ENCODE results near the gene TOP3B. TPM values are rescaled to one million over a fixed set of nuclear protein-coding genes. Genes with fewer than 3 reads are reported as not detected.

TOP3B gene
- total RNA-seq, 6 experiments from 2014 or later: 13.8 to 17.1 (median 15.2) TPM

DNA sequence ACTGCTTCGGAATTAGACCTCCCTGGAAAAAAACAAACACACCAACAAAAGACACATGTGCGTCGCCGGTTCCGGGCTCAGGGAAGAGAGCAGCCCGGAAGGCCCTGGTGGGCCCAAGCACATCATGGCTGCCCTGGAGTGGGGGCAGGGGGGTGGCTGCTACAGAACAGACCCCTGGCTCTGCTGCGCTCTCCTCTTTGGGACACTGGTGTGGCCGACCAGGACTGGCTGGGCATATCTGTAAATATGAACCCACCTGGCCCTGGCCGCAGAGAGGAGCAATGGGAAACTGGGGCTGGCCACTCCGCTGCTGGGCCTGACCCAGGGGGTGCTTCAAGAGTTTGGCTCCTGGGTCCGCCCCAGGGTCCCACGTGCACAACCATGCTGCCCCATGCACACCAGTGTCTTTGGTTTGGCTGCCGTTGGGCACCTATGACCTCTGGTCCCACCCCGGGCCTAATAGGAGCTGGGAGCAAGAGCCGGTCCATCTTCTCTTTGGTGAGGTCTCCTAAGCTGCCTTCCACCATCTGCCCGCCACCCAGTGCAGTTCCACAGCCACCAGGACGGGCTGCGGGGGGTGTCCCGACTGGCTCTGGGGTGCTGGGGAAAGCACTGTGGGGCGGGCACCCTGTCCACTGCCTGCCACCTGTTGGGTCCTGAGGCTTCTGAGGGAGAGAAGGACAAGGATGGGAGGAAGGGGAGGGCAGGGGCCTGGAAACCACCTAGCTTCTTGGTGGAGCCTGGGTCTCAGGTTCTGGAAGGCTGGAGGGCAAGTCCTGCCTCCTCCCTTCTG is 60.0 kb downstream of the TOP3B start:
- DNase-seq: no peak
- Mint-ChIP-seq H3K4me1 (ENCODE audit: low read depth) (no peaks in the 10 kb centered on the region), H3K27ac (no peak overlapping the region), H3K9me3 (no peaks in the 10 kb centered on the region), H3K27me3 (ENCODE audit: insufficient read depth) (no peaks in the 10 kb centered on the region; the same call in none of the 2 replicates), H3K36me3 (ENCODE audit: low read depth) (no peaks in the 10 kb centered on the region), H3K4me3 (no peak overlapping the region)
- TF ChIP-seq, protein P1, sequence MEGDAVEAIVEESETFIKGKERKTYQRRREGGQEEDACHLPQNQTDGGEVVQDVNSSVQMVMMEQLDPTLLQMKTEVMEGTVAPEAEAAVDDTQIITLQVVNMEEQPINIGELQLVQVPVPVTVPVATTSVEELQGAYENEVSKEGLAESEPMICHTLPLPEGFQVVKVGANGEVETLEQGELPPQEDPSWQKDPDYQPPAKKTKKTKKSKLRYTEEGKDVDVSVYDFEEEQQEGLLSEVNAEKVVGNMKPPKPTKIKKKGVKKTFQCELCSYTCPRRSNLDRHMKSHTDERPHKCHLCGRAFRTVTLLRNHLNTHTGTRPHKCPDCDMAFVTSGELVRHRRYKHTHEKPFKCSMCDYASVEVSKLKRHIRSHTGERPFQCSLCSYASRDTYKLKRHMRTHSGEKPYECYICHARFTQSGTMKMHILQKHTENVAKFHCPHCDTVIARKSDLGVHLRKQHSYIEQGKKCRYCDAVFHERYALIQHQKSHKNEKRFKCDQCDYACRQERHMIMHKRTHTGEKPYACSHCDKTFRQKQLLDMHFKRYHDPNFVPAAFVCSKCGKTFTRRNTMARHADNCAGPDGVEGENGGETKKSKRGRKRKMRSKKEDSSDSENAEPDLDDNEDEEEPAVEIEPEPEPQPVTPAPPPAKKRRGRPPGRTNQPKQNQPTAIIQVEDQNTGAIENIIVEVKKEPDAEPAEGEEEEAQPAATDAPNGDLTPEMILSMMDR (IDR thresholded peaks at IDR 0.05): no peak

DNA sequence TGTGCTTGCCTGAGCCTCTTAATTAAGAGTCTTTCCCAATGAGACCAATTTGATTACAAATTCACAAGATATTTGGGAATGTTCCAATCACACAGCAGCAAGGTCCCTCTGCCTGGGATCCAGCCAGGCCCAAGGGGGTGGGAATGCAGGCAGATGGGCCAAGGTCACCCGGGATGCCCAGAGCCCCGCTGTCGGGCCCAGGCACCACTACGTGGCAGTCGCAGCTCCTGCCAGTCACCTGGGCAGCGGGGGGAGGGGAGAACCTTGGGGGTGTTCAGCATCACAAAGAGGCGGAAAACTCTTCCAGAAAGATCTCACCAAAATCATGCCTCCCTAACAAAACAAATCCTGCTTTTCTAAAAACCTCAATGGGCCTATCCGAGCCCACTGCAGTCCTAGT is 60.9 kb downstream of the TOP3B start:
- TF ChIP-seq, protein P1 (IDR thresholded peaks at IDR 0.05): no peak
- no peaks in the 10 kb centered on the region; the same call in none of the 2 replicates for H3K27me3 Mint-ChIP-seq (ENCODE audit: insufficient read depth)
- no peak overlapping the region for H3K27ac Mint-ChIP-seq
- no peaks in the 10 kb centered on the region for H3K9me3 Mint-ChIP-seq
- H3K4me1 Mint-ChIP-seq (ENCODE audit: low read depth): 0 out of 2 replicates have a peak, but pooled peaks cover 6% of the 10 kb centered on the region
- no peak overlapping the region for H3K4me3 Mint-ChIP-seq
- no peaks in the 10 kb centered on the region for H3K36me3 Mint-ChIP-seq (ENCODE audit: low read depth)
- no peak for DNase-seq

DNA sequence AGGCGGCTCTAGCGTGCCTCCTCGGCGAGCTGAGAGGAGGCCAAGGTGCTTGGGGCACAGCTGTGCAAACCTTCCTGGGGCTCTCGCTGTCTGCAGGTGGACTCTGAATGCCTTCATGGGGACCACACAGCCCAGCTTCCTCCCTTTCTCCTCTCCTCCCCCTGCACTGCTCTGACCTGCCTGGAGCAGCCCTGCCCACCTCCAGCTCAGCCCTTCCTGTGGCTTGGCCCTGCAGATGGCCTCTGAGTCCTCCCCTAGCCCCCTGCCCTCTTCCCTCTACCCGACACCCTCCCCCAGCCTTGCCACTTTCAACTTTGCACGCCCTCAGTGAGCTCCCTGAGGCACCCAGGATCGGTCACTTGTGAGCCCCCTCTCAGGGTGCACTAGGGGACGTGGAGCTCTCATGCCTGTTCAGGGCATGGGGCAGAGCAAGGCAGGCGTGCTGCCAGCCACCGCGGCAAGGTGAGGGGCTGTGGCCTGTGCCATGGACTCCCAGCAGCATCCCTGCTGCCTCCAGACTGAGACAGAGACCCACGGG is 61.3 kb downstream of the TOP3B start:
- Mint-ChIP-seq H3K4me1 (ENCODE audit: low read depth) (0 out of 2 replicates have a peak, but pooled peaks cover 6% of the 10 kb centered on the region), H3K36me3 (ENCODE audit: low read depth) (no peaks in the 10 kb centered on the region), H3K9me3 (no peaks in the 10 kb centered on the region), H3K27ac (no peak overlapping the region), H3K4me3 (no peak overlapping the region), H3K27me3 (ENCODE audit: insufficient read depth) (no peaks in the 10 kb centered on the region; the same call in none of the 2 replicates)
- no peak for DNase-seq
- TF ChIP-seq, protein P1 (IDR thresholded peaks at IDR 0.05): no peak

DNA sequence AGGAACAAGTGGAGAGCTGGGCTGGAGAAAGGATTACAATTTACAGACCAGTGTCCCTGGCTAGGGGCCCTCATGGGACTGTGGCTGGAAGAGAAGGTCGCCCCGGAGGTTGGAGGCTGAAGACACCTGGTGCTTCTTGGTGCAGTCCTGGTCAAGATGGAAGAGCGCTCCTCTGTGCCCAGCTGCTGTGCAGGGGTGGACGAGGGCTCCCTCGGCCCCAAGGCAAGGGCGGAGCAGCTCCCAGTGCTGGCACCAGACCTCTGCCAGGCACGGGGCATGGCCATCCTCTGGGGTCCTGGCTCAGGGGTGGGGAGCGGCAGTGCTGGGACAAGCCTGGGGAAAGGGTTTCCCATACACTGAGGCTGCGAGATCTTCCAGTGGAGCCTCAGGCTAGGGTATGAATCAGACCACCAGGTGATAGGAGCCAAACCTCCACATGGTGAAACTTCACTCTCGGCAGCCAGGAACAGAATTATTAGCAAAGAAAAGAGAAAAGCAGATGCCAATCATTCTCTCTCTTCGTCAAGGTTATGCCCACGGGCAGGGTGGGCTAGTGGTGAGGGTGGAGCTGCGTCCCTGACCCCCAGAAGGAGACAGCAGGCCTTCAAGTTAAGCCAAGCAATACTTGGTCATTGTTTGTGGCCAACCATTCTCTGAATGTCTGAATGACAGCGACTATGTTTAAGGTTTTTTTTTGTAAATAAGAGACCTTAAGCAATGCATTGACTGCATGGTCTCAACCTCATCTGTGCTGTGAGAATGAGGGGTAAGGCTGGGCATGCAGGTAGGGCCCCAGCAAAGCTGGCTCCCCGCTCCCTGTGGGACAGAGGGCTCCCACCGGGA is 62.0 kb downstream of the TOP3B start:
- TF ChIP-seq, protein P1 (IDR thresholded peaks at IDR 0.05): no peak
- Mint-ChIP-seq H3K4me1 (ENCODE audit: low read depth) (0 out of 2 replicates have a peak, but pooled peaks cover 6% of the 10 kb centered on the region), H3K27ac (no peak overlapping the region), H3K9me3 (no peaks in the 10 kb centered on the region), H3K36me3 (ENCODE audit: low read depth) (no peaks in the 10 kb centered on the region), H3K27me3 (ENCODE audit: insufficient read depth) (no peaks in the 10 kb centered on the region; the same call in none of the 2 replicates), H3K4me3 (no peak overlapping the region)
- DNase-seq: no peak

DNA sequence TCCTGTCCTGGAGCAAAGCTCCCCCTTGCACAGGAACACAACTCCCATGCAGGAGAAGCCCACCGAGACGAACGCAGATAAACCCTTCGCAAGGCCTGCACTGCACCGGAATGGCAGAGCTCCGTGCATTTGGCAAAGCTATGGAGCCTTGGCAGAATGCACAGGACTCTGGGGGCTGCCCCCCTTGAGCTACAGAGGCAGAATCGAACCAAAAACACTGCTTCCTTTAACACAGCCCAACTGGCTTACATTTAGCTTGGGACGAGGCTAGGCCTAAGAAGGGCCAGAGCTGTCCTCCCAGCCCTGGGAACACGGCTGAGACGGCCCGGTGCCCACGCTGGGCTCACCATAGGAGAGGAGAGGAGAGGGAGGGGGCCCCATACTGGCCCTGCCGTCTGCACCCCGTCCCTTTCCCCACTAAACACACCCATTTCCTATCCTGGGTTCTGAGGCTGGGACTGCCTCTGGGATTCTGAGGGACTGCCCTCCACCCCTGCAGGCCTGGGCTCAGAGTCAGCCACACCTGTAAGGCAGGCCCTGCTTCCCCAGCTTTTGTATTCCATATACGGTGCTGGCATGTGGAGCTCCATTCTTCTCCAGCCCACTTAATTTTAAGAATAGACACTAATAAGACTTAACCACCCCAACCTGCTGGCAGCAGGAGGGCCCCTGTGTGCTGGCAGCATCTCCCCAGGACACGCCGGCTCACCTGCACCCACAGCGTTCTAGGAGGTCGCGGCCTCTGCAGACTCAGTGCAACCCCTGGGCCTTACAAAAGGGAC is 62.9 kb downstream of the TOP3B start:
- Mint-ChIP-seq H3K9me3 (no peaks in the 10 kb centered on the region), H3K36me3 (ENCODE audit: low read depth) (no peaks in the 10 kb centered on the region), H3K4me1 (ENCODE audit: low read depth) (0 out of 2 replicates have a peak, but pooled peaks cover 6% of the 10 kb centered on the region), H3K27ac (no peak overlapping the region), H3K27me3 (ENCODE audit: insufficient read depth) (no peaks in the 10 kb centered on the region; the same call in none of the 2 replicates), H3K4me3 (no peak overlapping the region)
- TF ChIP-seq, protein P1 (IDR thresholded peaks at IDR 0.05): no peak
- no peak for DNase-seq
